ENCODE data around the gene FOXJ2. TPM values are rescaled to one million over a fixed set of nuclear protein-coding genes. Genes with fewer than 3 reads are reported as not detected.

Gene FOXJ2
- total RNA-seq, 4 donors from 2014 or later = 7.4 to 37.7 (median 10.8) TPM

DNA sequence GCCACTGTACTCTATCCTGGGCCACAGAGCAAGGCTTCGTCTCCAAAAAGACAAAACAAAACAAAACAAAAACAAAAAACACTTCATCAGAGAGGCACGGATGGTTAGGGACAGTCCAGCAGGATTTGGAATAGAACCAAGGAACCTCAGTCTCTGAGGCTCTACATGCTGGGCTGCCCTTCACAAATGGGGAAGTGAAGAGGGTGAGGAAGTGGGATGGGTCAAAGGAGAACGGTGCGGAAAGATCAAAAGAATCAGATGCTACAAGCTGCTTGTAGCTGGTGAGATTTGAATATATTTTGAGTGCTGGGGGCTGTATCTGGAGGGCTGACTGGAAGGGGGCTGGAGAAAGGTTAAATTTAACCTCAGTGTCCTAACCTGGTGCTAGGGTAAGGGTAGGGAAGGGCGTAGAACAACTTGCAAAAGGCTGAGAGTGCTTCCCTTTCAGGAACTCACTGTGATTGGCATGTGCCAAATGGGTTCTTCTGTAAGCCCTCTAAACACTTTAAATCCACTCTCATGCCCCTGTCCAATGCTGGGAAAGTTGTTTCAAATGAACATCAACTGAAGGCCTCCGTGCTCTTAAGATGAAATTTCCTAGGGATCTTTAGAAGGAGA lies 4.6 kb downstream of the FOXJ2 start:
- TF ChIP-seq POLR2A (IDR thresholded peaks at IDR 0.05) = no peak
- TF ChIP-seq, protein P1, sequence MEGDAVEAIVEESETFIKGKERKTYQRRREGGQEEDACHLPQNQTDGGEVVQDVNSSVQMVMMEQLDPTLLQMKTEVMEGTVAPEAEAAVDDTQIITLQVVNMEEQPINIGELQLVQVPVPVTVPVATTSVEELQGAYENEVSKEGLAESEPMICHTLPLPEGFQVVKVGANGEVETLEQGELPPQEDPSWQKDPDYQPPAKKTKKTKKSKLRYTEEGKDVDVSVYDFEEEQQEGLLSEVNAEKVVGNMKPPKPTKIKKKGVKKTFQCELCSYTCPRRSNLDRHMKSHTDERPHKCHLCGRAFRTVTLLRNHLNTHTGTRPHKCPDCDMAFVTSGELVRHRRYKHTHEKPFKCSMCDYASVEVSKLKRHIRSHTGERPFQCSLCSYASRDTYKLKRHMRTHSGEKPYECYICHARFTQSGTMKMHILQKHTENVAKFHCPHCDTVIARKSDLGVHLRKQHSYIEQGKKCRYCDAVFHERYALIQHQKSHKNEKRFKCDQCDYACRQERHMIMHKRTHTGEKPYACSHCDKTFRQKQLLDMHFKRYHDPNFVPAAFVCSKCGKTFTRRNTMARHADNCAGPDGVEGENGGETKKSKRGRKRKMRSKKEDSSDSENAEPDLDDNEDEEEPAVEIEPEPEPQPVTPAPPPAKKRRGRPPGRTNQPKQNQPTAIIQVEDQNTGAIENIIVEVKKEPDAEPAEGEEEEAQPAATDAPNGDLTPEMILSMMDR (IDR thresholded peaks at IDR 0.05) = no peak
- intact Hi-C loops (cut with DNase I; ENCODE audit: low total_unique reads) = no loop called here
- Histone ChIP-seq H3K4me3 (no peak overlapping the region), H3K36me3 (no peaks in the 10 kb centered on the region), H3K27ac (peak overlapping the region in 1 of 2 donors; percentile 49), H3K9me3 (no peaks in the 10 kb centered on the region), H3K27me3 (no peaks in the 10 kb centered on the region), H3K4me1 (peaks cover 0 to 7% of the 10 kb centered on the region in 2 donors)
- no peak for DNase-seq

DNA sequence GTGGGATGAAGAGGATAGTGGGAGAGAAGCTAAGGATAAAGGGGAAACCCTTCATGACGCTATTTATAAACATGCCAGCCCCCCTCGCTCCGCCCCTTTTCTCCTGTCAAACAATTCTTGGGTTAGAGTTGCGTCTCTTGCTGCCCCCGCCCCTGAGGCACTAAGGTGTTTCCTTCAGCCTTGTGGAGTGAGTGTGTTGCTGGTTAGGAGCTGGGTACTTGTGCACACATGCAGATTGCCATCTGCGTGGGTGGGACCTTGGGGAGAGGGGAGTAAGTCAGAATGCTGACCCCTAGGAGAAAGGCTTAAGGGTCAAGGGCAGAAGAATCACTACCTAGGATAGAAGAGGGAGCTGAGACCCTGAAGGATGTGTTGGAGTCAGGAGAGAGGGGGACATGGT lies 5.4 kb downstream of the FOXJ2 start:
- TF ChIP-seq, protein P1 (IDR thresholded peaks at IDR 0.05) = no peak
- no peak for TF ChIP-seq POLR2A (IDR thresholded peaks at IDR 0.05)
- H3K27ac ChIP-seq = peak overlapping the region; percentile 13 to 49
- no peak for DNase-seq
- no peaks in the 10 kb centered on the region for H3K36me3 ChIP-seq
- no peaks in the 10 kb centered on the region for H3K9me3 ChIP-seq
- peaks cover 0 to 7% of the 10 kb centered on the region in 2 donors for H3K4me1 ChIP-seq
- H3K4me3 ChIP-seq = no peak overlapping the region
- intact Hi-C loops (cut with DNase I; ENCODE audit: low total_unique reads) = no loop called here
- no peaks in the 10 kb centered on the region for H3K27me3 ChIP-seq

DNA sequence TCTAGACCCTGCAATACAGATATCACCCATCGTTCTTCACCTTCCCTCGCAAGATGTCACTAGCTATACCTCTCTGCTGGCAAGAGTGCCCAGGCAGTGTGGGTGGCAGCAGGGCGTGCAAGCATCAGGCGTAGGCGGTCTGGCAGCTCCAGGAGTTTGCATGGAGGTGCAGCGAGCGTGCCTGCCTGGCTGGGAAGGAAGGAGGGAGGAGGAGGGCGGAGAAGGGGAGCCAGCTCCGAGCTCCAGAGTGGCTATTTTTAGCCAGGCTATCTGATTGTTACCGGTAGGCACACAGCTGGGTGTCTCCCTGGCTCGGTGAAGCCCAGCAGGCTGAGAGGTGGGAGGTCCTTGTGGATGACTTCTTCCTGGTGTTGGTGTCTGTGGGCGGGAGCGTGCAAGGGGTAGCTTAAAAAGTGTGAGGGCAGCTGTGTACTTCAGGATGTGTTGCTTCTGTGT lies 6.2 kb downstream of the FOXJ2 start:
- intact Hi-C loops (cut with DNase I; ENCODE audit: low total_unique reads) = no loop called here
- Histone ChIP-seq H3K36me3 (no peaks in the 10 kb centered on the region), H3K4me3 (peak overlapping the region in 1 of 2 donors; percentile 15), H3K27ac (peak overlapping the region; percentile 13 to 49), H3K9me3 (no peaks in the 10 kb centered on the region), H3K27me3 (no peaks in the 10 kb centered on the region), H3K4me1 (peaks cover 0 to 7% of the 10 kb centered on the region in 2 donors)
- no peak for TF ChIP-seq POLR2A (IDR thresholded peaks at IDR 0.05)
- TF ChIP-seq, protein P1 (IDR thresholded peaks at IDR 0.05) = no peak
- DNase-seq = peak in 1 of 2 donors; percentile 49

DNA sequence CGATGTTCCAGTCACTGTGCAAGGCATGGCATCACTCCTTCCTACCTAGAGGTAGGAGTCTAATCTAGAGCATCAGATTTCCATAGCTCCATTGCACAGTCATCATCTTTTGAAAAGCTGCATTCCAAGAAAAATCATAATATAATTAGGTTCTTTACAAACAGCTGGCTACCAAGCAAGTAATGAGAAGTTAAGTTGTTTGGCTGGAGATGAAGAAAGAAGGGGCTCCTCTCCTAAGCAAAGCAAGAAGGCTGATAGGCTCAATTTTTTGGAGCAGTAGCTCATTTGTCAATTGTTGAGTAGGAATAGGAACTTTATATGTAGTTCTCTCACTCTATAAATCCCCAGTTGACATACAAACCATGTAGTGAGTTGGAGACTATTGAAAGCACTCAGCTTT lies 8.3 kb downstream of the FOXJ2 start:
- Histone ChIP-seq H3K27me3 (no peaks in the 10 kb centered on the region), H3K27ac (no peak overlapping the region), H3K36me3 (no peaks in the 10 kb centered on the region), H3K9me3 (no peaks in the 10 kb centered on the region), H3K4me1 (peaks cover 0 to 3% of the 10 kb centered on the region in 2 donors), H3K4me3 (no peak overlapping the region)
- intact Hi-C loops (cut with DNase I; ENCODE audit: low total_unique reads) = no loop called here
- DNase-seq = no peak
- TF ChIP-seq POLR2A (IDR thresholded peaks at IDR 0.05) = no peak
- TF ChIP-seq, protein P1 (IDR thresholded peaks at IDR 0.05) = no peak

DNA sequence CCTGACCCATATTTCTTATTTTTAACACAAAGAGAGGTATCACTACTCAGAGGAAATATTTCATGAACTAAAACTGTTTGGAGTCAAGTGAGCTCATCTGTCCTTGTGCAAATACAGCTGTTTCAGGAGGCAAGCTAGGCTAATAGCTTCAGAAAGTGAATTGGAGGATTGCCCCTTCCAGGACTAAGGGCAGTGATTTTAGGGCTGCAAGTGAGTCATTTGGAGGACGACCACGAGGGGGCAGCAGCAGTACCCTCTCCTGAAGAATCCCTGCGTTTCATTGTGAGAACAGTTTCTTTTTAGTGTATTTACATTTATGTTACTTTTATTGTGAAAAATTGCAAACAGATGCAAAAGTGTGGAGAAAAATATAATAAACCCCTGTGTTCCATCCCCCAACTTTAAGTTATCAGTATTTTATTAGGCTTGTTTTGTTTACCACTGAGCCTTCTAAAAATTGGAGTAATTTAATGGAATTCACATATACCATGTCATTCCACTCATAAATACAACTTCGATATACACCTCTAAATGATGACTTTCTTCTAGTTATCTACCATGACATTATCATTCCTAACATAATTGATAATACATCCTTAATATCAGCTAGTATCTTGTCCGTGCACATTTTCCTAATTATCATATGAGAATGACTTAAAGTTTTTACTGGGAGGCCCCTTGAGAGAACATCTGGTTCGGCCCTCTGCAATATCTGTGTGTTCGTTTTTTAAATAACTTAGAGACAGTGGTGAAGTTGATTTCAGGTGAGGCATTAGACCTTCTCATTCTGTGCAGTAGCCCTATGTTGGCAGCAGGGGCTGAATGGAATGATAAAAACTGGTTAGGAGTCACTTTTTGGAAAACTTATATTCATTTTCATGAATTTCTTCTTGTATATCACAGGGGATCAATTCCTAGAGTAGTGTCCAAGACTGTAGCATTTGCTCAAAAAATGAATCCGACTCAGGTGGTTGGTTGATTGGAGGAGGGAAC lies 13.7 kb downstream of the FOXJ2 start:
- Histone ChIP-seq H3K27me3 (no peaks in the 10 kb centered on the region), H3K27ac (no peak overlapping the region), H3K9me3 (no peaks in the 10 kb centered on the region), H3K36me3 (no peaks in the 10 kb centered on the region), H3K4me1 (no peaks in the 10 kb centered on the region), H3K4me3 (no peak overlapping the region)
- intact Hi-C loops (cut with DNase I; ENCODE audit: low total_unique reads) = no loop called here
- DNase-seq = peak; percentile 75 to 79
- no peak for TF ChIP-seq POLR2A (IDR thresholded peaks at IDR 0.05)
- TF ChIP-seq, protein P1 (IDR thresholded peaks at IDR 0.05) = peak; percentile 61 to 85 (median 68)

Data from uterus (tissue), 4 donors.